A673 (cell line): ENCODE data around the gene SLC25A21.

Source experiments
- CTCF ChIP-seq: fragments of 300-800, 200-600 bp; sonication (generic); conservative IDR thresholded peaks from 2 replicates; pipeline ENCODE4 v1.5.1; 2017; ENCODE audit warnings: low read depth, mild to moderate bottlenecking, antibody characterized with exemption, low read length, moderate library complexity, mixed read lengths
- EZH2 ChIP-seq: fragments of 200-600 bp; sonication (generic); IDR thresholded peaks from 2 replicates; pipeline ENCODE4 v1.6.1; 2017; ENCODE audit warnings: borderline replicate concordance, low read depth, mild to moderate bottlenecking, mixed read lengths, antibody characterized with exemption, low read length; ENCODE audit not compliant: poor library complexity, severe bottlenecking

GRCh38 chr14:36700651-36701050 is 471.8 kb downstream of the SLC25A21 start:
- no peak for TF ChIP-seq CTCF
- TF ChIP-seq EZH2: no peak
